Neural cell (in vitro differentiated cells): Measurements from ENCODE around the gene CFAP43. TPM values are rescaled to one million over a fixed set of nuclear protein-coding genes. Genes with fewer than 3 reads are reported as not detected.

Experiments used
- H2AFZ ChIP-seq: fragments of 200-600, 300-800 bp; sonication (generic), shearing (Covaris generic); 2 replicates; pipeline ENCODE4 v1.6.0; 2014; ENCODE audit warnings: low read depth, mild to moderate bottlenecking, antibody characterized with exemption, low read length, moderate library complexity
- H3F3A ChIP-seq: fragments of 200-600 bp; shearing (Covaris generic); 2 replicates; pipeline ENCODE4 v1.6.1; 2016; ENCODE audit warnings: mild to moderate bottlenecking, moderate library complexity, mixed read lengths, antibody characterized with exemption, low read length; ENCODE audit not compliant: insufficient read depth, poor library complexity, severe bottlenecking
- H3K27ac ChIP-seq: fragments of 200-600, 300-800 bp; sonication (generic), shearing (Covaris generic); 2 replicates; pipeline ENCODE4 v1.5.1; 2014; ENCODE audit warnings: mild to moderate bottlenecking, low read length, moderate library complexity
- H3K27me3 ChIP-seq: fragments of 300-800, 200-600 bp; sonication (generic), shearing (Covaris generic); 2 replicates; pipeline ENCODE4 v1.6.0; 2014; ENCODE audit warnings: mild to moderate bottlenecking, low read depth, low read length, moderate library complexity; ENCODE audit not compliant: insufficient read depth
- H3K36me3 ChIP-seq: fragments of 300-800, 200-600 bp; sonication (generic), shearing (Covaris generic); 2 replicates; pipeline ENCODE4 v1.5.1; 2014; ENCODE audit warnings: mild to moderate bottlenecking, antibody characterized with exemption, low read length, moderate library complexity; ENCODE audit not compliant: insufficient read depth
- H3K4me2 ChIP-seq: fragments of 300-800, 200-600 bp; sonication (generic), shearing (Covaris generic); 2 replicates; pipeline ENCODE4 v1.6.0; 2014; ENCODE audit warnings: mild to moderate bottlenecking, low read length
- H3K4me3 ChIP-seq: fragments of 300-800, 200-600 bp; sonication (generic), shearing (Covaris generic); 2 replicates; pipeline ENCODE4 v1.5.1; 2014; ENCODE audit warnings: mild to moderate bottlenecking, low read length, moderate library complexity
- H3K79me2 ChIP-seq: fragments of 200-600 bp; shearing (Covaris generic); replicated peaks from 2 replicates; pipeline ENCODE4 v1.6.0; 2014; ENCODE audit warnings: mild to moderate bottlenecking, low read length, moderate library complexity; ENCODE audit not compliant: insufficient read depth
- H3K9ac ChIP-seq: fragments of 300-800, 200-600 bp; sonication (generic), shearing (Covaris generic); 2 replicates; pipeline ENCODE4 v1.6.1; 2016; ENCODE audit warnings: mild to moderate bottlenecking, low read length, mixed read lengths
- H3K9me2 ChIP-seq: fragments of 200-600 bp; shearing (Covaris generic); 2 replicates; pipeline ENCODE4 v1.6.1; 2016; ENCODE audit warnings: mild to moderate bottlenecking, low read length, mixed read lengths; ENCODE audit not compliant: insufficient read depth
- H3K9me3 ChIP-seq: fragments of 200-600, 300-800 bp; sonication (generic), shearing (Covaris generic); 2 replicates; pipeline ENCODE4 v1.6.1; 2016; ENCODE audit warnings: mild to moderate bottlenecking, mixed run types, low read length, moderate library complexity, mixed read lengths
- H4K20me1 ChIP-seq: fragments of 200-600 bp; shearing (Covaris generic); 2 replicates; pipeline ENCODE4 v1.6.1; 2016; ENCODE audit warnings: mild to moderate bottlenecking, mixed run types; ENCODE audit not compliant: insufficient read depth
- CTCF ChIP-seq: fragments of 450-650 bp; IDR thresholded peaks from 2 replicates; pipeline ENCODE4 v1.5.1; 2014; ENCODE audit warnings: antibody characterized with exemption, mild to moderate bottlenecking, moderate library complexity; ENCODE audit not compliant: poor library complexity, severe bottlenecking
- EP300 ChIP-seq: fragments of 450-650 bp; conservative IDR thresholded peaks from 2 replicates; pipeline ENCODE4 v1.6.1; 2014; ENCODE audit warnings: antibody characterized with exemption, mild to moderate bottlenecking, moderate library complexity; ENCODE audit not compliant: poor library complexity, severe bottlenecking
- EZH2 ChIP-seq: fragments of 200-600, 300-800 bp; shearing (Covaris generic), sonication (generic); IDR thresholded peaks from 2 replicates; pipeline ENCODE4 v1.6.1; 2014; ENCODE audit warnings: antibody characterized with exemption, low read length, borderline replicate concordance, mild to moderate bottlenecking; ENCODE audit not compliant: insufficient read depth, poor library complexity, severe bottlenecking
- MXI1 ChIP-seq: fragments of 450-650 bp; conservative IDR thresholded peaks from 2 replicates; pipeline ENCODE4 v1.6.1; 2014; ENCODE audit warnings: antibody characterized with exemption, mild to moderate bottlenecking; ENCODE audit not compliant: poor library complexity, severe bottlenecking
- POLR2AphosphoS5 ChIP-seq: IDR thresholded peaks from 2 replicates; pipeline ENCODE4 v1.6.1; 2012
- RAD21 ChIP-seq: fragments of 450-650 bp; conservative IDR thresholded peaks from 2 replicates; pipeline ENCODE4 v1.6.1; 2014; ENCODE audit warnings: antibody characterized with exemption, mild to moderate bottlenecking, moderate library complexity
- REST ChIP-seq: IDR thresholded peaks from 2 replicates; pipeline ENCODE4 v1.6.1; 2012; ENCODE audit warnings: borderline replicate concordance
- SMC3 ChIP-seq: fragments of 450-650 bp; conservative IDR thresholded peaks from 2 replicates; pipeline ENCODE4 v1.6.1; 2014; ENCODE audit warnings: antibody characterized with exemption, mild to moderate bottlenecking, moderate library complexity; ENCODE audit not compliant: poor library complexity
- TAF1 ChIP-seq: IDR thresholded peaks from 2 replicates; pipeline ENCODE4 v1.6.1; 2012; ENCODE audit warnings: low read depth
- polyA plus RNA-seq: library from polyadenylated mRNA; depleted of rRNA; stranded (reverse); fragments of >200 nt; gene quantifications from 2 replicates; pipeline ENCODE4 v1.2.3, GENCODE V29; 2014

Gene CFAP43
- polyA plus RNA-seq, 1 donor from 2014 or later: 5.0 TPM

GRCh38 chr10:104256335-104256961, 24.3 kb upstream of the CFAP43 start:
- Histone ChIP-seq H3K9me2 (no peaks in the 10 kb centered on the region), H3K9me3 (no peaks in the 10 kb centered on the region), H3K27me3 (peaks cover 33% of the 10 kb centered on the region), H2AFZ (no peak overlapping the region), H3K4me3 (no peak overlapping the region), H3K36me3 (no peaks in the 10 kb centered on the region), H3F3A (no peaks in the 10 kb centered on the region), H3K4me2 (no peak overlapping the region), H3K79me2 (no peaks in the 10 kb centered on the region), H4K20me1 (no peaks in the 10 kb centered on the region), H3K9ac (no peak overlapping the region), H3K27ac (no peak overlapping the region)
- TF ChIP-seq RAD21: no peak
- TF ChIP-seq EP300: no peak
- no peak for TF ChIP-seq MXI1

GRCh38 chr10:104255311-104255981, 23.3 kb upstream of the CFAP43 start:
- Histone ChIP-seq H3K9ac (no peak overlapping the region), H3K4me2 (no peak overlapping the region), H3F3A (no peaks in the 10 kb centered on the region), H3K27ac (no peak overlapping the region), H3K27me3 (peaks cover 33% of the 10 kb centered on the region), H3K9me3 (no peaks in the 10 kb centered on the region), H3K4me3 (peak overlapping the region; percentile 60), H3K9me2 (no peaks in the 10 kb centered on the region), H3K36me3 (no peaks in the 10 kb centered on the region), H2AFZ (no peak overlapping the region), H3K79me2 (no peaks in the 10 kb centered on the region), H4K20me1 (no peaks in the 10 kb centered on the region)
- no peak for TF ChIP-seq EP300
- no peak for TF ChIP-seq CTCF
- TF ChIP-seq EZH2: no peak
- no peak for TF ChIP-seq TAF1
- no peak for TF ChIP-seq RAD21
- no peak for TF ChIP-seq REST
- TF ChIP-seq SMC3: no peak
- TF ChIP-seq POLR2AphosphoS5: no peak
- TF ChIP-seq MXI1: no peak
